HepG2 (cell line): ENCODE measurements around the gene CMIP. TPM values are rescaled to one million over a fixed set of nuclear protein-coding genes. Genes with fewer than 3 reads are reported as not detected.

Experiments used
- ATAC-seq: fragments of 200-7000 bp; cut with Tn5 transposase; 3 replicates; pipeline ENCODE4 v1.9.1; 2020; ENCODE audit warnings: mild to moderate bottlenecking, moderate library complexity
- BruUV-seq: library from RNA; stranded (reverse); fragments of 400-500 nt; replicated peaks from 2 replicates; lab custom pipeline; 2021; lab: Mats Ljungman, UMichigan
- CTCF ChIA-PET: fragments of 300-600 bp; formaldehyde crosslinking; extraction: SDS; loops from one replicate; lab custom pipeline; 2021; ENCODE audit warnings: low total read pairs, inconsistent platforms, low intra/inter-chr PET ratio; lab: Yijun Ruan, JAX
- POLR2A ChIA-PET: fragments of 350-600 bp; sonication (Branson Sonifier 250); formaldehyde crosslinking; loops from one replicate; lab custom pipeline; 2020; ENCODE audit warnings: antibody characterized with exemption, inconsistent platforms; lab: Yijun Ruan, JAX
- DNase-seq: peaks from one replicate; pipeline ENCODE4 v3.0.0-alpha.2; 2015; ENCODE audit warnings: low spot score
- FAIRE-seq: peaks from 3 replicates; lab custom pipeline; 2011; peaks lifted over from hg19 to GRCh38; lab: Jason Lieb, UNC
- H2AFZ ChIP-seq: one replicate; pipeline ENCODE4 v1.6.1; 2011; ENCODE audit warnings: low read length, inconsistent platforms
- H3K27ac ChIP-seq: fragments of 300-600 bp; 3 replicates; pipeline ENCODE4 v1.8.0; 2011; ENCODE audit warnings: mixed run types, mild to moderate bottlenecking, mixed read lengths, low read length, inconsistent platforms; ENCODE audit not compliant: insufficient read depth; ENCODE audit errors: extremely low read length
- H3K27me3 ChIP-seq, 2 experiments: fragments of 200-600 bp in 1 of 2; 2 replicates in 1 of 2; 3 replicates in 1 of 2; pipeline versions ENCODE4 v1.6.0 to v1.8.0; 2011; ENCODE audit warnings: low read length in 2 of 2, mild to moderate bottlenecking in 2 of 2, moderate library complexity in 2 of 2, inconsistent platforms in 1 of 2; ENCODE audit not compliant: insufficient read depth in 2 of 2, control insufficient read depth in 1 of 2
- H3K36me3 ChIP-seq, 2 experiments: fragments of 200-600 bp in 1 of 2; replicated peaks in 1 of 2; 2 replicates in 1 of 2; 3 replicates in 1 of 2; pipeline versions ENCODE4 v1.5.1 to v1.8.0; 2011; ENCODE audit warnings: low read length in 2 of 2, inconsistent platforms in 1 of 2; ENCODE audit not compliant: insufficient read depth in 2 of 2, control insufficient read depth in 1 of 2
- H3K4me1 ChIP-seq: 2 replicates; pipeline ENCODE4 v1.5.1; 2012; ENCODE audit warnings: low read length, inconsistent platforms; ENCODE audit not compliant: insufficient read depth
- H3K4me2 ChIP-seq: 2 replicates; pipeline ENCODE4 v1.6.0; 2011; ENCODE audit warnings: low read depth, low read length, inconsistent platforms
- H3K4me3 ChIP-seq, 3 experiments: fragments of 200-600 bp in 1 of 3; sonication (generic), shearing (Covaris generic) in 1 of 3; replicated peaks in 1 of 3; 2 replicates each; pipeline ENCODE4 v1.5.1; 2011 to 2016; ENCODE audit warnings: low read length in 3 of 3, inconsistent platforms in 2 of 3, low read depth in 2 of 3, mild to moderate bottlenecking in 2 of 3, control low read depth in 1 of 3, mixed read lengths in 1 of 3; ENCODE audit not compliant: insufficient read depth in 1 of 3
- H3K79me2 ChIP-seq: one replicate; pipeline ENCODE4 v1.6.1; 2011; ENCODE audit warnings: low read length, inconsistent platforms; ENCODE audit not compliant: insufficient read depth
- H3K9ac ChIP-seq: 2 replicates; pipeline ENCODE4 v1.6.0; 2011; ENCODE audit warnings: mild to moderate bottlenecking, low read depth, low read length, inconsistent platforms; ENCODE audit not compliant: insufficient read depth
- H3K9me3 ChIP-seq: 2 replicates; pipeline ENCODE4 v1.5.1; 2012; ENCODE audit warnings: mild to moderate bottlenecking, low read length
- H4K20me1 ChIP-seq: 2 replicates; pipeline ENCODE4 v1.6.0; 2011; ENCODE audit warnings: inconsistent platforms, mild to moderate bottlenecking, low read length, moderate library complexity; ENCODE audit not compliant: insufficient read depth
- AGO2 ChIP-seq: fragments of 200-400 bp; formaldehyde crosslinking; optimal IDR thresholded peaks from 2 replicates; pipeline ENCODE3; 2017; ENCODE audit warnings: mild to moderate bottlenecking, low read depth, low read length, moderate library complexity
- POLR2A ChIP-seq, 2 experiments: IDR thresholded peaks; 2 replicates each; pipeline ENCODE4 v1.6.1; 2011; ENCODE audit warnings: low read depth in 2 of 2, low read length in 2 of 2, mild to moderate bottlenecking in 1 of 2, moderate library complexity in 1 of 2; ENCODE audit not compliant: insufficient read depth in 1 of 2
- POLR2G ChIP-seq: fragments of 200-400 bp; formaldehyde crosslinking; IDR thresholded peaks from 2 replicates; pipeline ENCODE4 v1.6.1; 2018; ENCODE audit warnings: mild to moderate bottlenecking, low read depth, low read length, moderate library complexity
- ZNF577 ChIP-seq: sonication (generic); formaldehyde crosslinking; IDR thresholded peaks from 2 replicates; pipeline ENCODE4 v1.4.0; 2020; ENCODE audit warnings: mild to moderate bottlenecking, low read depth, missing genetic modification reagents, borderline replicate concordance
- ZNF687 ChIP-seq: sonication (generic); formaldehyde crosslinking; IDR thresholded peaks from 2 replicates; pipeline ENCODE4 v1.5.1; 2020; ENCODE audit warnings: mild to moderate bottlenecking, missing genetic modification reagents, moderate library complexity
- WGBS: methylation state at CpG from one replicate; pipeline ENCODE4 v1.1.6; 2017; ENCODE audit warnings: low lambda C conversion rate; 5-methylcytosine and 5-hydroxymethylcytosine counted together
- in situ Hi-C: cut with HindIII; loops from 2 replicates; pipeline ENCODE4 v1.10.0; 2017; ENCODE audit warnings: low pct_unique_long_range_greater_than_20kb; ENCODE audit not compliant: extremely low pct_ligation_motif_present
- intact Hi-C: fragments of 100-400 bp; cut with micrococcal nuclease; formaldehyde crosslinking; loops from one replicate; pipeline ENCODE4 v1.10.0; 2022; ENCODE audit not compliant: unreplicated experiment
- polyA plus RNA-seq, 8 experiments: library from polyadenylated mRNA; depleted of rRNA in 3 of 8; stranded (reverse) in 7 of 8; unstranded in 1 of 8; fragments of >200 nt; fragmentation: Illumina TruSeq in 4 of 8; extraction: Trizol in 4 of 8; gene quantifications; 2 replicates each; pipeline versions ENCODE4 v1.2.1 to v1.2.3, GENCODE V29; 2011 to 2016; ENCODE audit warnings: low read depth in 4 of 8, missing spikeins in 1 of 8, mixed read lengths in 1 of 8; ENCODE audit not compliant: insufficient read depth in 1 of 8
- total RNA-seq, 5 experiments: library from RNA; depleted of rRNA; stranded (reverse); fragments of >200 nt; fragmentation: Illumina TruSeq; extraction: Trizol; gene quantifications; 2 replicates each; pipeline ENCODE4 v1.2.3, GENCODE V29; 2016; ENCODE audit warnings: low read depth in 1 of 5

CMIP gene
- total and polyA plus RNA-seq, 2 of the 13 experiments (the other 11 are each of a cell fraction or from before 2014, with no cell fraction given) = 10.9 to 18.1 TPM

GRCh38 chr16:81699596-81699995 lies 255.0 kb downstream of the CMIP start:
- no peaks in the 10 kb centered on the region for H3K27me3 ChIP-seq
- POLR2A ChIA-PET = no interaction called here
- TF ChIP-seq ZNF687 (CRISPR knock-in tag) (peak; percentile 18; the same call in 1 of the 2 replicates), AGO2 (peak; percentile 65), POLR2G (0 out of 2 replicates have a peak, but pooled peaks have one; percentile 16), ZNF577 (CRISPR knock-in tag) (no peak), POLR2A (IDR thresholded peaks at IDR 0.05; ENCODE audit: insufficient read depth in 1 of 2, low read depth in 2 of 2, low read length in 2 of 2) (peak in 1 of 2 experiments; percentile 36; a peak in 1 of 4 replicates)
- TF ChIP-seq, all 625 proteins: peak for 4
- DNase-seq (no peak), ATAC-seq (no peak), FAIRE-seq (no peak)
- no peaks in the 10 kb centered on the region for H3K79me2 ChIP-seq
- intact Hi-C loops = no loop called here
- CTCF ChIA-PET = no interaction called here
- no TSS peak for BruUV-seq
- H3K9ac ChIP-seq = no peak overlapping the region
- H3K4me1 ChIP-seq = no peaks in the 10 kb centered on the region
- no peaks in the 10 kb centered on the region; the same call in 1 of the 2 replicates for H4K20me1 ChIP-seq
- no peak overlapping the region for H2AFZ ChIP-seq
- H3K36me3 ChIP-seq = peaks cover 55 to 89% of the 10 kb centered on the region in 2 experiments
- H3K4me3 ChIP-seq = no peak overlapping the region
- in situ Hi-C loops = no loop called here
- no peaks in the 10 kb centered on the region for H3K9me3 ChIP-seq
- WGBS = 94% methylated on average over 7 of the region's 10 CpGs
- no peak overlapping the region for H3K4me2 ChIP-seq
- no peak overlapping the region for H3K27ac ChIP-seq
